ENCODE measurements around the gene GNB5.
"Not testable (repeated sequence)": the region's sequence is repeated elsewhere in the genome, so short reads cannot be mapped to it uniquely, and the experiment has no call there.

GNB5 gene

DNA sequence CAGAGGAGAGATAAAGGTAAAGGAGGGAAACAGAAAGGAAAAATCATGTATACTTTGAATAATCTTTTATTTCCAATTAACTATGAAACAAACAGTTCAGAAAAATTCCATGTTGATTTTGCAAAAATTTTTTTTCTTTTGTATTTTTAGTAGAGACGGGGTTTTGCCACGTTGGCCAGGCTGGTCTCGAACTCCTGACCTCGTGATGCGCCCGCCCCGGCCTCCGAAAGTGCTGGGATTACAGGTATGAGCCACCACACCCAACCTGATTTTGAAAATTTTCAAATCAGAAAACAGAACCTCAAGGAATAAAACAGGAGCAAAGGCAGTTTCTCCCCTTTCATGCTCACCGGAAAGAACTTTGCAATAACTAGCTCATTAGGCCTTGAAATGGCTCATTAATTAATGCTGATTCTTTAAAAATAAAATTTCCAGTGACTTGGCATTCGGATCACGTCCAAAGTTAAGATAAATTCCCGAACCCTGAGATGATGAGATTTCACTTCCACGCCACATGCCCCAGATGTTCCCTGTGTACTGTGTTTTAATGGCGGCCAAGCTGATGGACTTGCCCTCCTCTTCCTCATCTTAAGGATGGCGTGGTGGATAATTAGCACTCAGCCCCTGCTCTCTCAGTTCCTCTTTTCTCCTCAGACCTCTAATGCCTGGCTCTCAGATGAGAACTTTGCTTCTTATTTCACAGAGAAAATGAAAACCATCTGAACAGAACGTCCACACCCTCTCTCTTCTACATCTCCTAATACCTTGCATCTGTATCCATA lies 89.5 kb downstream of the GNB5 start:
- TF ChIP-seq, protein P1, sequence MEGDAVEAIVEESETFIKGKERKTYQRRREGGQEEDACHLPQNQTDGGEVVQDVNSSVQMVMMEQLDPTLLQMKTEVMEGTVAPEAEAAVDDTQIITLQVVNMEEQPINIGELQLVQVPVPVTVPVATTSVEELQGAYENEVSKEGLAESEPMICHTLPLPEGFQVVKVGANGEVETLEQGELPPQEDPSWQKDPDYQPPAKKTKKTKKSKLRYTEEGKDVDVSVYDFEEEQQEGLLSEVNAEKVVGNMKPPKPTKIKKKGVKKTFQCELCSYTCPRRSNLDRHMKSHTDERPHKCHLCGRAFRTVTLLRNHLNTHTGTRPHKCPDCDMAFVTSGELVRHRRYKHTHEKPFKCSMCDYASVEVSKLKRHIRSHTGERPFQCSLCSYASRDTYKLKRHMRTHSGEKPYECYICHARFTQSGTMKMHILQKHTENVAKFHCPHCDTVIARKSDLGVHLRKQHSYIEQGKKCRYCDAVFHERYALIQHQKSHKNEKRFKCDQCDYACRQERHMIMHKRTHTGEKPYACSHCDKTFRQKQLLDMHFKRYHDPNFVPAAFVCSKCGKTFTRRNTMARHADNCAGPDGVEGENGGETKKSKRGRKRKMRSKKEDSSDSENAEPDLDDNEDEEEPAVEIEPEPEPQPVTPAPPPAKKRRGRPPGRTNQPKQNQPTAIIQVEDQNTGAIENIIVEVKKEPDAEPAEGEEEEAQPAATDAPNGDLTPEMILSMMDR (conservative IDR thresholded peaks at IDR 0.05; ENCODE audit: low read depth), result no peak
- POLR2A ChIA-PET (ENCODE audit: low non-redundant PET), result no interaction called here
- CTCF ChIA-PET, result no interaction called here
- no peak for DNase-seq (ENCODE audit: low spot score)
- H3K27ac ChIP-seq, result no peak overlapping the region

DNA sequence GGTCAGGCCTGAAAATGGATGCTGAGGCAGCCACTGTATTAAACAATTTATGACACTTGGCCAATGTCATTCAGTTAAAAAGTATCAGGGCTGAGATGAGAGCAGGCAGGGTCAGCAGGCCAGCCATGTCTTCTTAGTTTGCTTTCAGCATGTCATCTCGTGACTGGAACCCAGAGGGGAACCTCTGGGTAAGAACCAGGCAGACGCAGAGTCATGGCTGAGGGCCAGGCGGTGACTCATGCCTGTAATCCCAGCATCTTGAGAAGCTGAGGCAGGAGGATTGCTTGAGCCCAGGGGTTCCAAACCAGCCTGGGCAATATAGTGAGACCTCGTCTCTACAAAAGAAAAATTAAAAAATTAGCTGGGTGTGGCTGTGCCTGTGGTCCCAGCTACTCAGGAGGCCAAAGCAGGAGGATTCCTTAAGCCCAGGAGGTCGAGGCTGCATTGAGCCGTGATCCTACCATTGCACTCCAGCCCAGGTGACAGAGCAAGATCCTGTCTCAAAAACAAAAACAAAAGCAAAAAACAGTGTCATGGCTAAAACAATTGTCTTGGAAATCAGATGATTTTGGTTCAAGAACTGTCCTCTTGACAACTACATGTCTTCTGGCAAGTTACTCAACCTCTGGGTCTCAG lies 90.3 kb downstream of the GNB5 start:
- TF ChIP-seq, protein P1 (conservative IDR thresholded peaks at IDR 0.05; ENCODE audit: low read depth), result no peak
- no peak overlapping the region for H3K27ac ChIP-seq
- DNase-seq (ENCODE audit: low spot score), result no peak
- ChIA-PET POLR2A (ENCODE audit: low non-redundant PET) (no interaction called here), CTCF (no interaction called here)

DNA sequence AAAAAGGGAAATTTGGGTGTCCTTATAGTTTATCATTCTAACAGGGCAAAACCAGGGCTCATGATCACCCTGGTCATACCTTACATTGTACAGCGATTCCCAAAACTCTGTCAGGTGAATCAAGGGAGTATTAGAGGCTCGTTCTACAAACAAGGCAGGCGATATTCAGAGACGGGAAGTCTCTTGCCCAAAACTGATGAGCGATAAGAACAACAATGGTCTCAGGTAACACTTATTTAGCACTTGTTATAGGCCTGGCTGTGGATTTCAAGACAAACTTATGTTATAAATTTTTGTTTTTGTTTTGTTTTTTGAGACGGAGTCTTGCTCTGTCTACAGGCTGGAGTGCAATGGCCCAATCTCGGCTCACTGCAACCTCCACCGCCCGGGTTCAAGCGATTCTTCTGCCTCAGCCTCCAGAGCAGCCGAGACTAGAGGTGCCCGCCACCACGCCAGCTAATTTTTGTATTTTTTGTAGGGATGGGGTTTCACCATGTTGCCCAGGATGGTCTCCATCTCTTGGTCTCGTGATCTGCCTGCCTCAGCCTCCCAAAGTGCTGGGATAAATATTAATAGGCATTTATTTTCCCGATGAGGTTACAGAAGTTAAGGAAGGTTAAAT lies 91.4 kb downstream of the GNB5 start:
- no peak overlapping the region for H3K27ac ChIP-seq
- POLR2A ChIA-PET (ENCODE audit: low non-redundant PET), result no interaction called here
- CTCF ChIA-PET, result no interaction called here
- DNase-seq (ENCODE audit: low spot score), result no peak
- TF ChIP-seq, protein P1 (conservative IDR thresholded peaks at IDR 0.05; ENCODE audit: low read depth), result no peak

DNA sequence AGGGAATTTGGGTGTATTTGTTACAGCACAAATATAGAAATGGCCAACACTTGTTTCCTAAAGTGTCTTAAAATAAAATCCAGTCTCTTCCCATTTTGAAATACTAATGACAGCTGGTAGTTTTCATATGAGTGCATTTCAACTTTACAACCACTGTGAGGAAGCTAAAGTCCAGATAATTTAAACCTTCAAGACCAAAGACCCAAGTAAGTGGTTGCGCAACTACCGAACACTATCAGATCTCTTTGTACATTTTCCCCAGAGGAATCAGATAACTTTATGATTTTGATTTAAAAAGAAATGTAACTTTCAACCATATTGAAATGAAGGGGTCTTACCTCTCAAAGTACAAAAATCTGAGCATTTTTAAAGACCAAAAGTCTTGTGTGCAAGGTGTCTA lies 92.9 kb downstream of the GNB5 start:
- POLR2A ChIA-PET (ENCODE audit: low non-redundant PET), result no interaction called here

DNA sequence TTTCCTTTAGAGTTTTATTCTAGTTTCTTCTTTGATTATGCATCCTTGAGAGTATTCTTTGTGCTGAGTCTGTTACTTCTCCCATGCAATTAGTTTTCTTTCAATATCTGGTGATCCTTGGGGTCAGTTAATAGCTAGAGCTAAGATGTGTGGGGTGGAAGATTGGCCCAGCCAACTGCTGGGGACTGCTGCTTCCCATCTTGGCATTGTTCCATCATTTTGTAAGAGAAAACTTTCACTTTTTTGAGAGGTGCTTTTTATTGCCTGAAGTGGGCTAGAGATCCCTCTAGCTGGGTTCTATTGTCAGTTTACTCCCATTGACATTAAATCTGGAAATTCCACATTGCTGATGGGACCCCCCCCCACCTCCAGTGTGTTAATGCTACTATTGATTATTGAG lies 94.0 kb downstream of the GNB5 start:
- no peak for DNase-seq (ENCODE audit: low spot score)
- TF ChIP-seq, protein P1 (conservative IDR thresholded peaks at IDR 0.05; ENCODE audit: low read depth), result no peak
- H3K27ac ChIP-seq, result peak overlapping the region; percentile 90
- ChIA-PET CTCF (interaction anchor here (0.6 to 1.1 kb wide), 2 partner anchors 19 to 1767 kb away, joined by 3 to 5 read pairs; no protein-coding TSS in a partner anchor), POLR2A (ENCODE audit: low non-redundant PET) (interaction anchor here (0.5 kb wide), 1 partner anchor 35 kb away, joined by 5 read pairs; no protein-coding TSS in a partner anchor)

More for the DNA sequence above, 92.9 kb downstream of the GNB5 start:
- H3K27ac ChIP-seq, result peak overlapping the region; percentile 50; the same call in 1 of the 2 replicates
- TF ChIP-seq, protein P1 (conservative IDR thresholded peaks at IDR 0.05; ENCODE audit: low read depth), result no peak
- no peak for DNase-seq (ENCODE audit: low spot score)
- CTCF ChIA-PET, result interaction anchor here (0.6 to 1.1 kb wide), 2 partner anchors 20 to 510 kb away, joined by 3 to 5 read pairs; no protein-coding TSS in a partner anchor

DNA sequence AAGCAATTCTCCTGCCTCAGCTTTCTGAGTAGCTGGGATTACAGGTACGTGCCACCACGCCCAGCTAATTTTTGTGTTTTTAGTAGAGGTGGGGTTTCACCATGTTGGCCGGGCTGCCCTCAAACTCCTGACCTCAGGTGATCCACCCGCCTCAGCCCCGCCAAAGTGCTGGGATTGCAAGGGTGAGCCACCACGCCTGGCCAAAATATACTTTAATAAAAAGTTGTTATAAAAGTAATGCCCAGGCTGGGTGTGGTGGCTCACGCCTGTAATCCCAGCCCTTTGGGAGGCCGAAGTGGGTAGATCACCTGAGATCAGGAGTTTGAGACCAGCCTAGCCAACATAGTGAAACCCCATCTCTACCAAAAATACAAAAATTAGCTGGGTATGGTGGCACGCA lies 94.7 kb downstream of the GNB5 start:
- H3K27ac ChIP-seq, result peak overlapping the region; percentile 90
- POLR2A ChIA-PET (ENCODE audit: low non-redundant PET); DNase-seq (ENCODE audit: low spot score): not testable (repeated sequence)
- CTCF ChIA-PET, result interaction anchor here (0.6 kb wide), 1 partner anchor 1766 kb away, joined by 3 read pairs; no protein-coding TSS in a partner anchor

Data from RWPE1 (cell line).